GM21360 (cell line): Measurements from ENCODE around the gene RBBP4.
"Not testable (repeated sequence)": the region's sequence is repeated elsewhere in the genome, so short reads cannot be mapped to it uniquely, and the experiment has no call there.

ENCODE experiments used
- ATAC-seq: cut with Tn5 transposase; IDR thresholded peaks from one replicate; pipeline ENCODE4 v1.9.1; 2021; ENCODE audit warnings: mild to moderate bottlenecking, moderate library complexity; ENCODE audit not compliant: unreplicated experiment

The RBBP4 gene

GRCh38 chr1:32650752-32651460, at the start of gene RBBP4:
TSS of gene RBBP4 (plus strand) at chr1:32651208. CDS start at chr1:32651307, 99 bp downstream.
- peak; percentile 79 for ATAC-seq

GRCh38 chr1:32605711-32606424, 45.1 kb upstream of the RBBP4 start:
- no peak for ATAC-seq

GRCh38 chr1:32606565-32607371, 44.2 kb upstream of the RBBP4 start:
- ATAC-seq: no peak

GRCh38 chr1:32609180-32609579, 41.8 kb upstream of the RBBP4 start:
- no peak for ATAC-seq

- no peak for ATAC-seq
Observed at GRCh38 chr1:32611859-32612188, 39.2 kb upstream of the RBBP4 start.

- ATAC-seq: no peak
Observed at GRCh38 chr1:32612189-32612881, 38.7 kb upstream of the RBBP4 start.

GRCh38 chr1:32613472-32613871, 37.5 kb upstream of the RBBP4 start:
- ATAC-seq: no peak

- no peak for ATAC-seq
Observed at GRCh38 chr1:32618673-32619221, 32.3 kb upstream of the RBBP4 start.

- peak; percentile 61 for ATAC-seq
Observed at GRCh38 chr1:32619701-32620485, 31.1 kb upstream of the RBBP4 start.

- no peak for ATAC-seq
Observed at GRCh38 chr1:32622205-32622604, 28.8 kb upstream of the RBBP4 start.

GRCh38 chr1:32622806-32623681, 28.0 kb upstream of the RBBP4 start:
- ATAC-seq: no peak

GRCh38 chr1:32623775-32624174, 27.2 kb upstream of the RBBP4 start:
- ATAC-seq: no peak

GRCh38 chr1:32626176-32626575, 24.8 kb upstream of the RBBP4 start:
- no peak for ATAC-seq

GRCh38 chr1:32627596-32628162, 23.3 kb upstream of the RBBP4 start:
- no peak for ATAC-seq

GRCh38 chr1:32630173-32630572, 20.8 kb upstream of the RBBP4 start:
- not testable (repeated sequence) for ATAC-seq

- ATAC-seq: no peak
Observed at GRCh38 chr1:32632829-32633228, 18.2 kb upstream of the RBBP4 start.

GRCh38 chr1:32635508-32636277, 15.3 kb upstream of the RBBP4 start:
- ATAC-seq: no peak
